HG03135 (cell line): ENCODE results near the gene CHCHD4.
"Not testable (repeated sequence)": the region's sequence is repeated elsewhere in the genome, so short reads cannot be mapped to it uniquely, and the experiment has no call there.

Source experiments
- ATAC-seq: cut with Tn5 transposase; IDR thresholded peaks from one replicate; pipeline ENCODE4 v1.9.1; 2021; ENCODE audit warnings: mild to moderate bottlenecking, moderate library complexity; ENCODE audit not compliant: unreplicated experiment

CHCHD4 gene

DNA sequence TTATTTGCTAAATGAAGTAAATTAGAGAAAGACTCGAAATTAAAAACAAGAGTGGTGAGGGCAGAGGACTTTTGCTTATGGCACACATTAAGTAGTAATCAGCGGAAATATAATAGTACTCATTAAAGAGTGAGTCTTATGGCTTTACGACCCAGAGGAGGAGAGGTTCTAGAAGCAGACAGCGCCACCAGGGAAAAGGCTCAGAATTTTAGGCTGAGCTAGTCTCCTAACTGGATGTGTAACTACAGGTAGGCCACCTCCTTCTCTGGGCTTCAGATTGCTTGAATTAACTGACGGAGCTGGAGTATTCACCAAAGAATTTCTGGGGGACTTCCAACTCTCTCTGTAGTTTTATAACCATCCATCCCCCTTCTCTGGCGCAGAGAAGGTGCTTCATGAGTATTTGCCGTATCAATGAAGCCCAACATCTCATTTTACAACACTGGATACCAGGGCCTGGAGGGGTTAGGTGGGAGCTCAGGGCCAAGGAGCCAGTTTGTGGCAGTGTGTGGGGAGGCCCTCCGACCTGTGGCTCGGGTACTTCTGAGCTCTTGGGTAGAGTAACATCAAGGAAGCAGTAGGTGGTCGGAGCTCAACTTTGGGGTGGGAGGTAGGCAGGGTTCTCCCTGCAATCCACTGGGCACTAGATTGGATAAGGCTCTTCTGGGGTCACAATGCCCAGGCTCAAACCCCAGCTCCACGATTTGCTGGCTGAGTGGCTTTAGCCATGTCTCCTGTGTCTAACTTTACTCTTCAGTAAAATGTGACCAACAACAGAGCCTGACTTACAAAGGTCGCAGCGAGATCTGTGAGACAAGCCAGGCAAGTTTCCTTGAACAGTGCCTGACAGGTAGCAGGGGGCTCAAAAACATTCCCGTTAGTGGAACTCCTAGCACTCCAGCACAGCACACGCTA, 1.1 kb downstream of the CHCHD4 start:
- ATAC-seq = no peak

GRCh38 chr3:14122301-14122700, 2.4 kb downstream of the CHCHD4 start:
- ATAC-seq = no peak

DNA sequence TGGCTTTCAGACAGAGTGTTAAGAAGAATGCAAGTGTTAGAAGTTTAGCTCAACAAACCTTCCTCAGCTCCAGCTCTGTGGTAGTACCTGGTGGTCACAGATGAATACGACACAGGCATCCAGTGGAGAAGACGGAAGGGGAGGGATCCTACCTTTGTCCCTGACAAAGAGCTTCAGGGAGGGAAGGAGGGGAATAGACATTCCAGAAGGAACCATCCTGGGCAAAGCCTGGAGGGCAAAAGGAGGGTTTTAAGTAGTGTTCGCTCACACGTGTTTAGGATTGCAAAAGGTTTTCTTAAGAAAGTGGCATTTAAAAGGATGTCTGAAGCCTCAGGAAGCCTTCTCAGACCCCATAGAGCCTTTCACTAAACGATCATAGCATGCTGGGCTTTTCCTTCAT, 2.8 kb downstream of the CHCHD4 start:
- ATAC-seq = no peak

DNA sequence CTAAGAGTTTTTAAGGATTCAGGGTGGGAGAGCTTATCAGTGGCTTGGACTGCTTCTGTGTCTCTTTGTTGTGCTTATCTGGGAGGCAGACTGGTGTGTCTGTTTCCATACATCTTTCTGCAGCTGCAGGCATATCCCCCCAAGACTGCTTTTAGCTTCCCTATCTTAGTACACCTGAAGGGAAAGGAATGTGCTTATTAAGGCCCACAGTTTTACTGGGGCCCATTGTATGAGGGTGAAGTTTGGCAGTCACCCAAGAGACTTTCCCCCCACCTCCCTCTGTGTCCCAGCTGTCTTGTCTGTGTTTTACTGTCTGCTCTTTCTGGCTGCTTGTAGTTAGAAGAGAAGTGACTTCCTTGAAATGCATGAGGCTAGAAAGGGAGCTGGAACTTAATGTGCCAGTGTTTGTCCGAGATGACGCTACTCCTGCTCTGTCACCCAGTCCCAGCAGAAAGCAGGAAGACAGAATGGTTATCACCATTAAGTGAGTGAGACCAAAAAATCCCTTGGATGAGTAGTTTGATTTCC, 3.7 kb downstream of the CHCHD4 start:
- not testable (repeated sequence) for ATAC-seq

DNA sequence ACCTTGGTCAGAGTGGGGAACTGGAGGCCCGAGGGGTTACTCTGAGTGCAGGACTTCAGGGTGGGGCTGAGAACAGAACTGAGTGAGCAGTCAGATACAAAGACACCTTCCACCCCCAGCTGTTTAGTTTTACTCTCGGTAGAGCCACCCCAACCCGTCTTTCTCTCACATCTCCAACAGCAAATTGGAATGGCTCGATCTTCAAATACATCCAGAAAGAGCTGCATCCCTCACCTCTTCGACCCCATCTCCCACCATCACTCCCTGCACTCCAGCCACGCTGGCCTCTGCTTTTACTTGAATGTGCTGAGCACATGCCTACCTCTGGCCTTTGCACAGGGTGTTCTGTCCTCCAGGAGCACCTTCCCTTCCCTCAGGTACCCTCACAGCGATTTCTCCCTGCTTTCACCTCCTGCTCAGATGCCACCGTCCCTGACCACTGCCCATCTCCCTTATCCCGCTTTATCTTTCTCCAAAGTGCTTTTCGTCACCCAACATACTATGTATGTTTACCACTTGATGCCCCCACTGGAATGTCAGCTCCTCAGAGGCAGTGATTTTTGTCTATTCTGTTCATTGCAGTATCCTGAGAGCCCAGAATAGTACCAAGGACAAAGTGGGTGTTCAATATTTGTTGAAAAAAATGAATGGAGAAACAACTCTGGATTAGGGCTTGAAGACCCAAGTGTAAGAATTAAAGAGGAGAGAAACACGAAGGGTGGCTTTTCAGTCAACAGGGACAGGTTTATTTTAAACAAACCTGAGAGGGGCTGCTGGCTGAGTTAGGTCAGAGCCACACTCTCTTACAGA, 4.4 kb downstream of the CHCHD4 start:
- ATAC-seq = no peak

- no peak for ATAC-seq
These were observed 5.0 kb downstream of the CHCHD4 start for GRCh38 chr3:14119651-14120050.

GRCh38 chr3:14118400-14119381, 6.0 kb downstream of the CHCHD4 start:
- ATAC-seq = no peak

DNA sequence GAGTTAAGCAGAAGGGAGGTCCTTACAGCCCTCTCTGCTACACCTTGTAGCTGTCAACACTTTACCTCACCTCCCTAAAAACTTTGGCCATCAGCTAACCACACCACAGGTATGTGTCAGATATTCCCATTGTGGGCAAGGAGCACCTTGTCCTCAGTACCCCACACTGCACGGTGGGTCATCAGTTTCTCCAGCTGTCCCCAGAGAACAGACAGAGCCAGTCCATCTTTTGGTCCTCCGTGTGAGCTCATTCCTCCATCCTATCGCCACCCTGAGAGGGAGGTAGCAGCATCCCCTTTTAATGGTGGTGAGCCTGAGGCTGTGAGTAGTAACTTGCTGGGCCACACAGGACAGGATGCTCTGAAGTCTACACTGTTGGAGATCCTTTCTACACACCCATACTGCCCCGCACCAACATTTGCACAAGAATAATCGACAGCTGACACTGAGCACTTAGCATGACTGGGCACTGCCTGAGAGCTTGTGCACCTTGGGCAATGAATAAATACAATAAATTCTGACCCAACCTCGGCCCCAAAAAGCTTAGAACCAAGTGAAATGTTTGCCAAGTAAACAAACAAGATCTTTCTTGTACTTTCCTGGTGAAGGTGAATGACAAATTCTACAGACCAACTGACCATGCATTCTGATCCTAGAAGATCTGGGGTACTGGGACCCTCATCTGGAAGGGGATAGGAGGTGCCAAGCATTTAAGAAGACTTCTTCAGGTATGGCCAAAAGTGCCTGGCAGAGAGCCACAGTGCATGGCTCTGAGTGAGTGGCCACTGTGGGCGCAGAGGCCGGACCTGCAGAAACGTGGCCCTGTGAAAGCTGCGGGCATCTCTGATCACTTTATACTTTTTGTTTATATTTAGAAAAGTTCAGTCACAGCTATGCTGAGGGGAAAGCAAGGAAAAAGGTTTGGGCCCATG, 6.9 kb downstream of the CHCHD4 start:
- no peak for ATAC-seq

- ATAC-seq = no peak
These were observed 10.6 kb downstream of the CHCHD4 start for GRCh38 chr3:14113965-14114635.

- no peak for ATAC-seq
These were observed 14.0 kb downstream of the CHCHD4 start for GRCh38 chr3:14110699-14111098.

GRCh38 chr3:14109821-14110220, 14.8 kb downstream of the CHCHD4 start:
- not testable (repeated sequence) for ATAC-seq

DNA sequence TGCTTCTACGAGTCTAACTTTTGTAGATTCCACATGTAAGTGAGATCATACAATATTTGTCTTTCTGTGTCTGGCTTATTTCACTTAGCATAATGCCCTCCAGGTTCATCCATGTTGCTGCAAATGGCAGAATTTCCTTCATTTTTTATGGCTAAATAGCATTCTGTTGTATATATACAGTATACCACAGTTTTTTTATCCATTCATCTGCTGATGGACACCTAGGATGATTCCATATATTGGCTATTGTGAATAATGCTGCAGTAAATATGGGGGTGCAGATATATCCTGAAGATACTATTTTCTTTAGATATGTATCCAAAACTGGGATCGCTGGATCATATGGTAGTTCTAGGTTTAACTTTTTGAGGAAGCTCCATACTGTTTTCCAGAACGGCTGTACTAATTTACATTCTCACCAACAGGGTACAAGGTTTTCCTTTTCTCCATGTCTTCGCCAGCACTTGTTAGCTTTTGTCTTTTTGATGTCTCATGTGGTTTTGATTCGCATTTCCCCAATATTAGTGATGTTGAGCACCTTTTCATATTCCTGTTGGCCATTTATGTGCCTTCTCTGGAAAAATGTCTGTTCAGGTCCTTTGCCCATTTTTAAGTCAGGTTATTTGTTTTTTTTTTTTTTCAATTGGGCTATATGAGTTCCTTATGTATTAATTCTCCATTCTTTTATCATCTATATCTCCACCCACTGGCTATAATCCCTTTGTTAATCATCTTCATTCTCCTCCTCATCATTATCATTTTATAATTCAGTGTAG, 26.9 kb downstream of the CHCHD4 start:
- ATAC-seq = no peak

GRCh38 chr3:14096742-14097141, 27.9 kb downstream of the CHCHD4 start:
- no peak for ATAC-seq

DNA sequence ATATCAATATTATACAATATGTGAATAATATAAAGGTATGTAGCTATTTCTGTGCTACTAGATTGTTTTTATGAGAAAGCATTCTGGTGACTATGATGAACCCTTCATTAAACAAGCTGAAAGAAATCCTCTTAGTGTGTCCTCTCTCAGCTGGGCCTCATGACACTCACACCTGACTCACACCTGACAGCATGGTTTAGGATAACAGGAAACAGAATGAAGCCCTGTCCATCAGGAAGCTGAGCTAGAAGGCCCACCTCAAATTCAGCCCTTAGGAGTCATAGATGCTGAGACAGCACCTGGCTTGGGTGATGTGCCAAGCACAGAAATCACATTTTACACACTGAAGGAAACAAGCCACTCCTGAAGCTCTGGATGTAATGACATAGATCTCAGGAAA, 30.8 kb downstream of the CHCHD4 start:
- no peak for ATAC-seq

GRCh38 chr3:14092464-14092863, 32.2 kb downstream of the CHCHD4 start:
- ATAC-seq = no peak

DNA sequence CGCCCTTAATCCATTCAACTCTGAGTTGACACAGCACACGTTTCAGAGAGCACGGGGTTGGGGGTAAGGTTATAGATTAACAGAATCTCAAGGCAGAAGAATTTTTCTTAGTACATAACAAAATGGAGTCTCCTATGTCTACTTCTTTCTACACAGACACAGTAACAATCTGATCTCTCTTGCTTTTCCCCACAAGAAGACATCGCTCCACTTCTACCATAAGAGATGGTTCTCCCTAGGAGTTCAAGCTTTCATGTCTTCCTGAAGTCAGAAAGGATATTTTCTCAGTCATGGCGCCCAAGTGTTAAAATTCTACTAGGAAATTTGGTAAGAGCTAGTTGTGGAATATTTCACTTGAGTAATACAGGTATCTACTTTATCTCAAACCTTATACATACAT, 32.7 kb downstream of the CHCHD4 start:
- not testable (repeated sequence) for ATAC-seq

GRCh38 chr3:14087461-14087860, 37.2 kb downstream of the CHCHD4 start:
- ATAC-seq = not testable (repeated sequence)

DNA sequence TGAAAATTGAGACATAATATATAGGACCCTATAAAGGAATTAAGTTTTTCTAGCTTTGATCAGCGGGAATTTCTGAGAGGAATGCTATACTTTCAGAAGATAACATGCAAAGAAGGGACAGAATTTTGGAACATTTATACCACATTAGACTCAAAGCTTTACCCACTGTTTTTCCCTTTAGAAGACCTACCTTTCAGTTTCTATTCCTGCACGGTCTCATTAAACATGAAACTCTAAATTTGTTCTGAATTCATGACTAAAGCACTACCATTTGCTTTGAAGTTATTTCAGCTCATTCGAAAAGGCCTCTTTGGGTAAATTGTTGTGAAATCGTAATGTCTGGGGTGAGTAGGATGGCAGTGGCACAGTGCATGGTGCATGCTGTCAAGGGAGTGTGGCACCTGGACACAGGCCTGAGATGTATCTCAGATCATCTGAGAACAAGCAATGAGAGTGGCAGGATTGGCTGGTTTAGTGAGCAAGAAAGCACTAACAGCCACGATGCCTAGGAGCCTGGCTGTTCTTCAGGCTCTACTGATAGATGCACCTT, 42.5 kb downstream of the CHCHD4 start:
- ATAC-seq = no peak
